Hematopoietic multipotent progenitor cell (in vitro differentiated cells): Measurements from ENCODE around the gene EGFL6. TPM values are rescaled to one million over a fixed set of nuclear protein-coding genes. Genes with fewer than 3 reads are reported as not detected.
"Not testable (repeated sequence)": the region's sequence is repeated elsewhere in the genome, so short reads cannot be mapped to it uniquely, and the experiment has no call there.

Source experiments
- DNase-seq, 3 donors: peaks; one replicate each; pipeline ENCODE4 v3.0.0-alpha.2; 2011 to 2015; ENCODE audit warnings: low read depth in 2 of 3, low spot score in 2 of 3
- total RNA-seq: library from RNA; depleted of rRNA; stranded (reverse); fragments of >200 nt; gene quantifications from one replicate; pipeline ENCODE4 v1.2.3, GENCODE V29; 2012

Gene EGFL6
- total RNA-seq, 1 donor: not detected

- DNase-seq: no peak
Measured at GRCh38 chrX:13651150-13651549, 81.7 kb downstream of the EGFL6 start.

- DNase-seq: no peak
Measured at GRCh38 chrX:13652287-13652793, 82.9 kb downstream of the EGFL6 start.

GRCh38 chrX:13652850-13653693 is 83.7 kb downstream of the EGFL6 start, which contains the start of gene TCEANC:
TCEANC (plus strand) TSS chrX:13653141; CDS start chrX:13662509, 9,368 bp downstream.
- peak; percentile 92 to 95 (median 93) for DNase-seq

- DNase-seq: no peak
Measured at GRCh38 chrX:13654116-13654515, 84.7 kb downstream of the EGFL6 start.

- DNase-seq: no peak
Measured at GRCh38 chrX:13655674-13656073, 86.3 kb downstream of the EGFL6 start.

GRCh38 chrX:13658602-13659001 is 89.2 kb downstream of the EGFL6 start:
- DNase-seq: peak in 2 of 3 donors; percentile 52 to 69

GRCh38 chrX:13659063-13659462 is 89.7 kb downstream of the EGFL6 start:
- DNase-seq: peak in 1 of 3 donors; percentile 5

GRCh38 chrX:13661735-13662288 is 92.4 kb downstream of the EGFL6 start:
- no peak for DNase-seq

GRCh38 chrX:13662355-13662791 is 93.0 kb downstream of the EGFL6 start:
- DNase-seq: no peak

GRCh38 chrX:13664020-13664419 is 94.6 kb downstream of the EGFL6 start:
- no peak for DNase-seq

- no peak for DNase-seq
Measured at GRCh38 chrX:13666836-13667235, 97.4 kb downstream of the EGFL6 start.

GRCh38 chrX:13667919-13668318 is 98.5 kb downstream of the EGFL6 start:
- DNase-seq: no peak

GRCh38 chrX:13669246-13669737 is 99.9 kb downstream of the EGFL6 start:
- peak in 2 of 3 donors; percentile 65 to 74 for DNase-seq

GRCh38 chrX:13669755-13670154 is 100.4 kb downstream of the EGFL6 start:
- not testable (repeated sequence) for DNase-seq

- DNase-seq: no peak
Measured at GRCh38 chrX:13670197-13670596, 100.8 kb downstream of the EGFL6 start.

GRCh38 chrX:13673016-13673415 is 103.6 kb downstream of the EGFL6 start:
- no peak for DNase-seq

- DNase-seq: no peak
Measured at GRCh38 chrX:13676885-13677284, 107.5 kb downstream of the EGFL6 start.

- DNase-seq: not testable (repeated sequence)
Measured at GRCh38 chrX:13679700-13680099, 110.3 kb downstream of the EGFL6 start.

GRCh38 chrX:13681595-13681994 is 112.2 kb downstream of the EGFL6 start:
- no peak for DNase-seq
